CD4-positive, alpha-beta memory T cell (primary cell): Measurements from ENCODE around the gene RANGAP1. TPM values are rescaled to one million over a fixed set of nuclear protein-coding genes. Genes with fewer than 3 reads are reported as not detected.

ENCODE experiments used
- CTCF ChIA-PET: fragments of 350-600 bp; sonication (Branson Sonifier 250); formaldehyde crosslinking; loops from one replicate; lab custom pipeline; 2021; ENCODE audit warnings: inconsistent platforms; ENCODE audit not compliant: partially characterized antibody; lab: Charles Lee
- POLR2A ChIA-PET: fragments of 350-600 bp; sonication (Branson Sonifier 250); formaldehyde crosslinking; loops from one replicate; lab custom pipeline; 2021; ENCODE audit not compliant: partially characterized antibody; lab: Charles Lee
- DNase-seq, 5 donors: peaks; one replicate each; pipeline versions ENCODE4 v3.0.0 to v3.0.0-alpha.2; 2020 to 2022; ENCODE audit warnings: mixed read lengths in 1 of 5
- H3K27ac ChIP-seq: one replicate; pipeline ENCODE4 v1.7.0; 2013; ENCODE audit warnings: low read depth, low read length
- H3K27me3 ChIP-seq: 2 replicates; pipeline ENCODE4 v1.7.0; 2013; ENCODE audit warnings: mild to moderate bottlenecking, low read length, moderate library complexity; ENCODE audit not compliant: insufficient read depth
- H3K36me3 ChIP-seq: 2 replicates; pipeline ENCODE4 v1.7.0; 2013; ENCODE audit warnings: mild to moderate bottlenecking, low read length, moderate library complexity; ENCODE audit not compliant: insufficient read depth
- H3K4me1 ChIP-seq: 2 replicates; pipeline ENCODE4 v1.7.0; 2013; ENCODE audit warnings: mild to moderate bottlenecking, low read length, moderate library complexity; ENCODE audit not compliant: insufficient read depth
- H3K4me3 ChIP-seq, 2 donors: one replicate each; pipeline ENCODE4 v1.7.0; 2013; ENCODE audit warnings: low read length in 2 of 2, mild to moderate bottlenecking in 1 of 2
- H3K9me3 ChIP-seq, 2 donors: one replicate each; pipeline ENCODE4 v1.7.0; 2013; ENCODE audit warnings: low read length in 2 of 2, control low read depth in 1 of 2; ENCODE audit not compliant: control insufficient read depth in 1 of 2
- H3K27ac Mint-ChIP-seq, 7 donors: one replicate each; pipeline ENCODE4 v1.8.0; 2020 to 2021; ENCODE audit warnings: mixed read lengths in 7 of 7, mild to moderate bottlenecking in 6 of 7, inconsistent platforms in 3 of 7, moderate library complexity in 3 of 7
- H3K27me3 Mint-ChIP-seq, 2 donors: one replicate each; pipeline ENCODE4 v1.8.0; 2020 to 2021; ENCODE audit warnings: mixed read lengths in 2 of 2
- H3K36me3 Mint-ChIP-seq, 2 donors: one replicate each; pipeline ENCODE4 v1.8.0; 2020 to 2021; ENCODE audit warnings: mixed read lengths in 2 of 2, inconsistent platforms in 1 of 2, mild to moderate bottlenecking in 1 of 2
- H3K4me1 Mint-ChIP-seq, 4 donors: one replicate each; pipeline ENCODE4 v1.8.0; 2020 to 2021; ENCODE audit warnings: mixed read lengths in 4 of 4, mild to moderate bottlenecking in 1 of 4
- H3K4me3 Mint-ChIP-seq, 8 donors: one replicate each; pipeline ENCODE4 v1.8.0; 2020 to 2021; ENCODE audit warnings: mixed read lengths in 8 of 8, mild to moderate bottlenecking in 7 of 8, moderate library complexity in 6 of 8, inconsistent platforms in 3 of 8
- H3K9me3 Mint-ChIP-seq, 8 donors: one replicate each; pipeline ENCODE4 v1.8.0; 2020 to 2021; ENCODE audit warnings: mixed read lengths in 8 of 8, mild to moderate bottlenecking in 5 of 8, inconsistent platforms in 3 of 8, moderate library complexity in 1 of 8
- intact Hi-C: fragments of 100-400 bp; cut with micrococcal nuclease; formaldehyde crosslinking; loops from one replicate; pipeline ENCODE4 v1.15.1; 2023
- microRNA-seq: library from miRNA; unstranded; fragments of <30 nt; microRNA quantifications from one replicate; pipeline ENCODE4 v1.2.0, GENCODE V29; 2021; ENCODE audit warnings: borderline replicate concordance, borderline number of aligned reads, borderline microRNAs expressed, mixed read lengths
- polyA plus RNA-seq, 2 donors: library from polyadenylated mRNA; unstranded; fragments of 300-500 nt; fragmentation: Illumina TruSeq; gene quantifications; one replicate each; pipeline ENCODE4 v1.2.3, GENCODE V29; 2021
- total RNA-seq, 2 experiments: library from RNA; stranded (reverse); gene quantifications; one replicate each; pipeline ENCODE4 v1.2.3, GENCODE V29; 2021

The RANGAP1 gene
- total and polyA plus RNA-seq, 4 experiments from 2014 or later, result 12.7 to 74.7 (median 50.7) TPM

- Histone ChIP-seq H3K36me3 (no peaks in the 10 kb centered on the region), H3K4me1 (peaks cover 11% of the 10 kb centered on the region), H3K27me3 (no peaks in the 10 kb centered on the region), H3K4me3 (peak overlapping the region; percentile 91 to 93), H3K9me3 (no peaks in the 10 kb centered on the region), H3K27ac (peak overlapping the region; percentile 50)
- POLR2A ChIA-PET, result interaction anchor here (0.5 to 2.5 kb wide), 11 partner anchors 9 to 341 kb away, joined by 3 to 7 read pairs (median 3); partner anchors contain the start of genes EP300, RBX1, ST13 and XPNPEP3
- DNase-seq, result peak; percentile 70 to 83 (median 74)
- H3K36me3 Mint-ChIP-seq, result no peaks in the 10 kb centered on the region
- no peaks in the 10 kb centered on the region for H3K9me3 Mint-ChIP-seq
- H3K27ac Mint-ChIP-seq, result peak overlapping the region; percentile 17 to 92 (median 71)
- CTCF ChIA-PET, result interaction anchor here (1.2 to 1.3 kb wide), 3 partner anchors 10 to 275 kb away, joined by 3 to 6 read pairs (median 5); no protein-coding TSS in a partner anchor
- intact Hi-C loops, result loop anchor here (1.0 kb wide), 2 partner anchors 8 to 89 kb away; partner anchors contain the start of genes L3MBTL2 and RANGAP1
- peak overlapping the region; percentile 90 to 96 (median 92) for H3K4me3 Mint-ChIP-seq
- peaks cover 6 to 17% (median 13%) of the 10 kb centered on the region in 4 donors for H3K4me1 Mint-ChIP-seq
- no peaks in the 10 kb centered on the region for H3K27me3 Mint-ChIP-seq
These were observed 88.7 kb downstream of the RANGAP1 start for GRCh38 chr22:41197038-41197972.

Small RNA genes within 50 kb of the gene (microRNA-seq; reads per million reads assigned to microRNA genes)
- not detected for gene MIR6889

Other genes starting within 250 kb of the RANGAP1 start
- gene EP300, start 193.6 kb downstream of the RANGAP1 start, total RNA-seq, result 100 to 1,000 TPM; 106 to 125 TPM
- 10 to 100 TPM in 1 of 2 donors, 1 to 10 TPM in 1; 3.5 to 27.4 TPM for gene EP300, start 193.6 kb downstream of the RANGAP1 start, polyA plus RNA-seq
- gene L3MBTL2, start 80.9 kb downstream of the RANGAP1 start, total RNA-seq, result 10 to 100 TPM; 42.7 to 48.2 TPM
- gene L3MBTL2, start 80.9 kb downstream of the RANGAP1 start, polyA plus RNA-seq, result 10 to 100 TPM; 27.5 to 28.1 TPM
- gene CHADL, start 45.3 kb downstream of the RANGAP1 start, total RNA-seq, result 1 to 10 TPM in 1 of 2 experiments, under 1 TPM in 1; 0.67 to 1.0 TPM
- gene CHADL, start 45.3 kb downstream of the RANGAP1 start, polyA plus RNA-seq, result under 1 TPM; 0.10 to 0.26 TPM
- gene ZC3H7B, start 15.3 kb upstream of the RANGAP1 start, total RNA-seq, result 10 to 100 TPM; 39.4 to 40.3 TPM
- gene ZC3H7B, start 15.3 kb upstream of the RANGAP1 start, polyA plus RNA-seq, result 1 to 10 TPM in 1 of 2 donors, under 1 TPM in 1; 0.20 to 1.5 TPM
- gene TEF, start 95.8 kb upstream of the RANGAP1 start, total RNA-seq, result 1 to 10 TPM; 6.5 to 8.8 TPM
- gene TEF, start 95.8 kb upstream of the RANGAP1 start, polyA plus RNA-seq, result 1 to 10 TPM; 4.4 to 6.4 TPM
- gene TOB2, start 160.6 kb upstream of the RANGAP1 start, total RNA-seq, result 10 to 100 TPM; 37.5 to 38.7 TPM
- gene TOB2, start 160.6 kb upstream of the RANGAP1 start, polyA plus RNA-seq, result 10 to 100 TPM in 1 of 2 donors, 1 to 10 TPM in 1; 9.6 to 26.5 TPM
- gene PHF5A, start 182.5 kb upstream of the RANGAP1 start, total RNA-seq, result 10 to 100 TPM; 37.7 to 39.2 TPM
- gene PHF5A, start 182.5 kb upstream of the RANGAP1 start, polyA plus RNA-seq, result 10 to 100 TPM; 19.7 to 31.6 TPM
- 10 to 100 TPM; 64.8 to 65.0 TPM for gene ACO2, start 182.9 kb upstream of the RANGAP1 start, total RNA-seq
- 10 to 100 TPM; 79.6 to 81.2 TPM for gene ACO2, start 182.9 kb upstream of the RANGAP1 start, polyA plus RNA-seq